HUDEP-2 (cell line): ENCODE measurements around the gene PDCL3.
A peak's percentile ranks its signal among the peaks of the same experiment; 100 is the strongest.

Experiments used
- DNase-seq, 76 experiments: peaks; one replicate each; lab custom pipeline; 2025; ENCODE audit not compliant: unreplicated experiment in 76 of 76; lab: John Stamatoyannopoulos, UW

Gene PDCL3

GRCh38 chr2:100610381-100610831, 47.6 kb downstream of the PDCL3 start:
- DNase-seq, result peak in 27 of 76 experiments; percentile 1 to 57 (median 14)

DNA sequence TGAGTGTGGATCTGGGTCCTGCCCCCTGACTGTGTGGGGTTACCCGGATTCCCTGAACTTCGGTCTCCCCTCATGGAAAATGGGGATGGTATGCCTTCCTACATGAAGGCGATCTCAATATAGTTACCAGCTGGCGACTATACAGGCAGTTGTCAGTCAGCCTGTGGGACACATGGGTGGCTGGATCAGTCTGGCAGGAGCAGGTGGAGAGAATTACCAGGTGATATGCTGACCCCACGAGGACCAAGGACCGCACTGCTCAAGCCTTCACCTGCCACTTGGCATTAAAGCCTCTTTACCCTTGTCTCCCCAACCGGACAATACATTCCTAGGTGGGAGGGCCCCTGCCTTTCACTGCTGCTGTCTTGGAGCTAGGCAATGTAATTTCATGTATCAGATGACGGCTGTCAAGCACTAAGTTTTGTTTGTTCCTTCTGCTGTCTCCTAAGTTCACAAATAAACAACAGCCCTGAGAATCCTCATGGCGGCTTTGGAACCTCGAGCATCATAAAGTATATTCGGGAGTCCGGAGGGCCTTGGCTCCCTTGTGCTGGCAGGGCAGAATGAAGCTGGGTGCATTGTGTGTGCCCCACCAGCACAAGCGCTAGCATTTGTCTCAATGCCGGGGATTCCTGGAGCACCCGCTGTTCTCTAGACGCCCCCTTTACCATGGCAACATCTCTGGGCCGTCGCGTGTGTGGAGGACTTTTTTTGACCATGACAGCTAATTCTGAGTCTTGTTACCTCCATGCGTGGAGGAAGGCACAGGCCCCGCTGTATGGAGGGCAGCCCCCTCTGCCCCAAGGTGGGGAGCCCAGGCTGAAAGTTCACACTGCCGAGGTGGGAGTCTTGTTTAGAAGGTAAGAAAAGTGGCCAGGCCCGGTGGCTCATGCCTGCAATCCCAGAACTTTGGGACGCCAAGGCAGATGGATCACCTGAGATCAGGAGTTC, 48.6 kb downstream of the PDCL3 start:
- DNase-seq, result no peak

- DNase-seq, result no peak
These were observed 49.7 kb downstream of the PDCL3 start for GRCh38 chr2:100612388-100613000.

- no peak for DNase-seq
These were observed 50.9 kb downstream of the PDCL3 start for GRCh38 chr2:100613719-100614118.

DNA sequence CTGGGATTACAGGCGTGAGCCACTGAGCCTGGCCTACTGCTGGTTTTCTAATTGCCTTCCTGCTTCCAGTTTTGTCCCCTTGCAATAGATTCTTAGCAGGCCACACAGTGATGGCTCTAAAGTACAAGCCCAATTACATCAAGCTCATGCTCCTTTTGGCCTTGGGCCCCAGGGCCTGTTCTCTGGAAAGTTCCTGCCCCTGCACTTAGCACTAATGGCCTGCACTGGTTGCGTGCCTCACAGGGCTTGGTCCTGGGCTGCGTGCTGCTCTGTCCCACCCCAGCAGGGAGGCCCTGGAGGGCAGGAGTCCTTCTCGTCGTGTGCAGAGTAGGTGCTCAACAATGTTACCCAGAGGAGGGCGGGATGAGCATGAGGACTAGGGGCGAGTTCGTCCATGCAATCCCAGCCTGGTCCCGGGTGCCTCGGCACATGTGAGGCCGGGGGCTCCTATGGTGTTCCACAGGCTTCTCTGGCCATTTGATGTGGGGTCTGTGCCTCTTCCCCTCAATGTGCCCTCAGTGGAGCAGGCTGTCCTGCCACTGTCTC, 51.7 kb downstream of the PDCL3 start:
- DNase-seq, result no peak

- DNase-seq, result no peak
These were observed 52.7 kb downstream of the PDCL3 start for GRCh38 chr2:100615471-100615870.

GRCh38 chr2:100615886-100616285, 53.1 kb downstream of the PDCL3 start:
- DNase-seq, result no peak

- no peak for DNase-seq
These were observed 54.1 kb downstream of the PDCL3 start for GRCh38 chr2:100616841-100617390.

DNA sequence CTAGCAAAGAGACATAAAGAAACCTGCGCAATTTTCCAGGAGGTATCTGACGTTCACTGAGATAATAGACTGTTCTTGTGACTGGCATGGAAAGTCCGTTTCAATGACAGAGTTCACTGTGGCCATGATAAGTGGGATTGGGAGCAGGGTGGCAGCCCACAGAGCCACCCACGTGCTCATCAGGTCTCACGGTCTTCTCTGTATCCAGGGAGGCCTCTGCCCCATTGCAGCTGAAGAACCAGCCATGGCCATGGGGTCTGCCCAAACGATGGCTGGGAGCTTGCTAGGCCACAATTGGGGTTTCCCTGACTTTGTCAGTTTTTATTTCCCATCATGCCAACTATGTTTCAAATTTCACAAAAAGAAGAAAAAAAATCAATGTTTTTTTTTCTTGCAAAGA, 57.2 kb downstream of the PDCL3 start:
- DNase-seq, result no peak

DNA sequence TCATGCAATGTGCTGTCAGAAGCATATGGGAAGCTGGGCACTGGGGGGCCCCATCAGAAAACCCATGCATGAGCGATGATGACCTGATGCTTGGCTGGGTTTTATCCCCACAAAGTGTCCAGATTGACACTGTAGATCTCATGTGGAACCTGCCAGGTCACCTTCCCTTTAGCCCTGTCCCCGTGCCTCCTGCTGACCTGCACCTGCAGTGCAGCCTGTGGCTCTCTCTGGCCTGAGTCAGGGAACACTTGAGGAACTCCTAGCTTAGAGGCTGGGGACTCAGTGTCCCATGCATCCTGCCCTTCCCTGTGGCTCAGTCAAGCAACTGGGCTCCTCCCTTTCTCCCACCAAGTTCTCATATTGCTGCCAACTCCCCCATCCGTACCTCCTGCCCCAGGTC, 57.7 kb downstream of the PDCL3 start:
- no peak for DNase-seq

DNA sequence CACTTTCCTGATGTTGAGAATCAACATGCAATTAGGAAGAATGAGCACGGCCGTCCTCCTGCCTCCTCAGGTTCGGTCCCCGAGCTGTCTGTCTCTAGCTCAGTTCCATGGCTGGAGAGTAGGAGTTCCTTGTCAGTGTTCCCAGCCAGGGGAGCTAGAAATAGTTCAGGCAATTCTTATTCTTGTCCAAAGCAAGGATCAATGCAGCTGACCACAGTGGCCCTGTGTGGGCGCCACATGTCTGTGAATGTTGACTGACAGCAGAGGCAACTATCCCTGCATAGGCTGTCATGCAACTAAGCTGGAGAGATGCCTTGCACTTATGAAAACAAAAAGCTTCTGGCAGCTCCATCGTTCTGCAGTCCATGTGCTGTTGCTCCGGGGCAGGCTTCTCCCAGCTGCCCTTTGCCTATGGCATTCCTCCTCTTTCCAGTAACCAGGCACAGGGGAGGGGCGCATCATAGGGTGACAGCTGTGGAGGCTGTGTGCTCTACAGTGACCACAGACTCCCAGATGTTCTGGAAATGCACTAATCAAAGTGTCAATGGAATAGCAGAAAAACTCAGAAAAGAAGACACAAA, 58.7 kb downstream of the PDCL3 start:
- DNase-seq, result no peak

DNA sequence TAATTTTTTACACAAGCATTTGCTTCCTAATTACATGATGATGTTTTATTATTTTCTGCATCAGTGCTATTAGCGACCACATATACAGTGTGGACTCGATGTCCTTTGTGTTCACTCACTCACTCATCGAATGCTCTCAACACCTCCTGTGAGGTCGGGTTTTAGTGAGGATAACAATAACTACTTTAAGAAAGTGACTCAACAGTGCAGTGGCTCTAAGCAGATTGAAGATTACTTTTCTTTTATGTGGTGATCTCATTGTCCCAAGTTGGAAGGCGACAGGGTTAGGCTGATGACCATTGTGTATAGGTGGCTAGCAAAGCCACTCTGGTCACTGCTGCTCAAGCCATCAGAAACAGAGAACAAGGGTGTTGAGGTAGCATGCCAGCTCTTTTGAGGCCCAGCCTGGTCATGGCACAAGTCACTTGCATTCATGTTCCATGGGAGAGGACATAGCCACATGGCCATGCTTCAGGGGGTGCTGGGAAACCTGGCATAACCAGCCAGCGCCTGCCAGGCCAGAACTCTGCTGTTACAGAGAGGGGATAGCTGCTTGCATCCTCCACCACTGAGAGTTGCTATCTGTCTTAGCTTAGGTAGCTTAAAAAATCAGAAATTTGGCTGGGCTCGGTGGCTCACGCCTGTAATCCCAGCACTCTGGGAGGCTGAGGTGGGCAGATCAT, 60.4 kb downstream of the PDCL3 start:
- DNase-seq, result no peak

DNA sequence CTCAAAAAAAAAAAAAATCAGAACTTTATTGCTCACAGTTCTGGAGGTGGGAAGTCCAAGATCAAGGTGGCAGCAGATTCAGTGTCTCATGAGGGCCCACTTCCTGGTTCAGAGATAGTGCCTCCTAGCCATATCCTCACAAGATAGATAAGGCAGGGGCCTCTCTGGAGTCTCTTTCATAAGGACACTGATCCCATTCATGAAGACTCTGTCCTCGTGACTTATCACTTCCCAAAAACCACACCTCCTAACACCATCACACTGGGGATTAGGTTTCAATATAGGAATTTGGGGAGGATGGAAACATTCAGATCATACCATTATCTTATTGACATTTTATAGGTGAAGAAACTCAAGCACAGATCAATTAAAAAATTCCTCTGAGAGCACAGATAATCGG, 61.1 kb downstream of the PDCL3 start:
- no peak for DNase-seq

DNA sequence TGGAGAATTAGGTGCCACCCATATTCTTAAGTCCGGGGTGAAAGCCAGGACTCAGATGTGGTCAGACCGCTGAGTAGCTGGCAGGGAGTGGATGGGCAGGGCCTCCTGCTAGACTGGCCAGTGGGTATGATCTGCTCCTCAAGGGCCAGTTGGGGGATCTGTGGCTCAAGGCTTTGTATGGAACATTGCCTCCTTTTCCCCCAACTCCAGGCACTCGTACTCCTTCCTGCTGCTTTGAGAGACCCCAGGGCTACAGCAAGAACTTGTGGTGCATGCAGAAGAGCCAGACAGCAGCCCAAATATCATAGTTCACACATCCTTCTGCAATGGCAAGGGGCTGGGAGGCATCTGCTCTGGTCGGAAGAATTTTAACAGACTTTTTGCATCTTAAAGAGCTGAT, 61.7 kb downstream of the PDCL3 start:
- DNase-seq, result no peak

DNA sequence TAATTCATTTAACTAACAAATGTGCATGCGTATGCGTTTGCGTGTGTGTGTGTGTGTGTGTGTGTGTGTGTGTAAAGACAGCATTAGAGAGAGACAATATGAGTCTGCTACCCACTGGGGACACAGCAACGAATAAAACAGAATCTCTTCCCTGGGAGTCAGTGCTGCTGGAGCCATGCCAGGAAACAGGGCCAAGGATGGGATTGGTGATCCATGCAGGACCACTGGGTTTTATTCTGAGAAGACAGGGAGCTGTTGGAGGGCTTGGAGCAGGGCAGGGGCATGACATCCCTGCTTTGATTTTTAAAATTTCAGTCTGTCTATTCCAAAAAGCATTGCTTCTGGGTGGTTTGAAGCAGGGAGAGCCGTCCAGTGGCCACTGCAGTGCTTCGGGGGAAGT, 62.9 kb downstream of the PDCL3 start:
- DNase-seq, result no peak
